Stimulated activated CD8-positive, alpha-beta memory T cell treated with anti-CD3 and anti-CD28 coated beads, Interleukin-12 subunit alpha, Interleukin-12 subunit beta, amount 100 ng/mL, for 4 hours (primary cell): Measurements from ENCODE around the gene CAVIN3.
"Not testable (repeated sequence)": the region's sequence is repeated elsewhere in the genome, so short reads cannot be mapped to it uniquely, and the experiment has no call there.

Source experiments
- DNase-seq: peaks from one replicate; pipeline ENCODE4 v3.0.0-alpha.2; 2020; ENCODE audit warnings: low read depth

CAVIN3 gene

DNA sequence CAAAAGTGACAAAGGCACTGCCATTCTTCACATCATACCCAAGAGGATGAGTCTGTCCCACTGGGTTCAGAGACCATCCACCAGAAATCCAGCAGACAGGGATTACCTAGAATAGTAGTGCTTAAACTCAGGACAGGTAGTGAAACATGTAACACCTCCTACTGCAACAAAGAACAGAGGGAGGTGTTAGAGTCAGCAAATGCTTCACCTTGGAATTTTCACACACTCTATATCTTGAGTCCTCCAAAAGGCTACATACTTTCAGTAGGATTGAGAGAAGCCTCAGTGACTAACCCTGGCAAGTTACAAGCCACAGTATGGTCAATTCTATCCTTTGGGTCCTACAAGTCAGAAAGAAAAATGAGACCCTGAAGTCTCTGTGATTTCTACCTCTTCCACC lies 6.0 kb upstream of the CAVIN3 start:
- DNase-seq: no peak

DNA sequence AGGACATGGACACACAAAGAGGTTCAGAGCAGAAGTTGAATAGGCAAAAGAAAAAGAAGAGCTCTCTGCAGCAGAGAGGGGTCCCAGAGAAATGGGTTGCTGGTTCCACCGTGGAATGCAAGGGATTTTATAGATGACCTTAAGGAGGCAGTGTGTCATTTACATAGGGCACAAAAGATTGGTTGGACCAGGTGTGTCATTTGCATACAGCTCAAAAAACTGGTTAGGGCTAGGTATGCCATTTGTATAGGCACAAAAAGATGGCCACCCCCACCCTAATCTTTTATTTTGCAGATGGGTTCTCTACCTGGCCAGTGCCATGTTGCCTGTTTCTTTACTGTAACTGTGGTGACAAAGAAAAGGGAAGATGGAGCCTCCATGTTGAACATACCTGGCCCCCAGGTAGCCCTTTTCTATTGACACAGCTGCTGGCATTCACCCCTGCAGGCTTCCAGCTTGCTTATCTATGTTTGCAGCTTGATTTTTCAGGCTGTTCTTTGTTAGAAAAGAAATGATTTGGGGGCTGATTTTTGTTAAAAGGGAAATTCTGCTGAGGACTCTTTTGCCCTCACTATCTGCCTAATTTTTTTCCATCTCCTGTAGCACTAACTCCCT lies 3.1 kb upstream of the CAVIN3 start:
- DNase-seq: no peak

DNA sequence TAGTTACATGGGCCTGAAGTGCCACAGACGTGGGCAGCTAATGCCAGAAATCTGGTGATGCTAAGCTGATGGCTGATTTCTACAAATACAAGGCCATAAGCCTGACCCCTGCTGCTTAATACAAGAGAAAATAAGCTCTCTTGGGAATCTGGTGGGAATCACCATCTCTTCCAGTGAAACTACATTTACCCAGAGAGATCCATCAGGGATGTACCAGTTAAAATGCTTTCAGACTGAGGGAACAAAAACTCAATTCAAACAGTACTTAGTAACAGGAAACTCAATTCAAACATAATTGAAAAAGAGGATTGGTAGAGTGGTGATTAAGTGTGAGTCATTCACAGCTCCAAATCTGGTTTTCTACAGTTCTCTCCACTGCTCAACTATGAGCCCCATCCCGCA lies 1.7 kb upstream of the CAVIN3 start:
- no peak for DNase-seq

DNA sequence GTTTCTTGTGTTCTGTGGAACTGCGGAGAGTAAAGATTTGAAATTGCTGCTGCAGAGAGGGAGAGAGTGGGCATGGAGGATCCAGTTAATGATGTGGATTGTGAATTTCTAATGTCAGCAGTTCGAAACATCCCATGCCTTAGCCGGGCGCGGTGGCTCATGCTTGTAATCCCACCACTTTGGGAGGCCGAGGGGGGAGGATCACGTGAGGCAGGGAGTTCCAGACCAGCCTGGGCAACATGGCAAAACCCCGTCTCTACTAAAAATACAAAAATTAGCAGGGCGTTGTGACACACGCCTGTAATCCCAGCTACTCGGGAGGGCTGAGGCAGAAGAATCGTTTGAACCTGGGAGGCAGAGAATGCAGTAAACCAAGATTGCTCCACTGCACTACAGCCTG lies 1.1 kb upstream of the CAVIN3 start:
- DNase-seq: no peak

DNA sequence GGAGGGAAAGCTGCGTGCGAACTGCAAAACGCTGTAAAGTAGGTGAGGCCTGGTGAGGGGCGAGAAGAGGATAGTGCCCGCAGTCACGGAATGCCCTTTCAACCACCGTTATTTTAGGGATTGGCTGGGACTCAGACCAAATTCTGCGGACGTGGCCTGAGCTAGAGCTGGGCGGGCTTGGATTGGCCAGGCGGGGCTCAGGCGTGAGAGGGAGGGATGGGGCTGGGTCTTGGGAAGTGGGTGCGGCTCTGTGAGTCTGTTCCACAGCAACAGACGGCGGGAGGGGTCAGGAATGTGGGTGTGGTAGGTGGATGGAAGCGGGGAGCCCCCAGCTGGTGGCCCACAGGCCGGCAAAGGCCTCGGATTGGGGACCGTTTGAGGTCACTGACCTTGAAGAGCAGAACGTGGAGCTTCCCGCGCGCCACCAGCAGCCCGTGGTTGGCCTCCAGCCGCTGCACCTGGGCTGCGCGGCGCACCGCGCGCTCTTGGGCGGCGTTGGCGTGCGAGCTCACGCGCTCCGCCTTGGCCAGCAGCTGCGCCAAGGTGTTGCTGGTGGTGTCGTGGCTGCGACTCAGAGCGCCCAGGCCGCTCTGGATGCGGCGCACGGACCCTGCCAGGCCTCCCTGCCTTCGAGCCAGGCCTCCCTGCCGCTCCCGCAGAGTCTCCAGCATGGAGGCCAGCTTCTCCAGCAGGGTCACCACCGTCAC lies 444 bp downstream of the CAVIN3 start:
- DNase-seq: no peak

DNA sequence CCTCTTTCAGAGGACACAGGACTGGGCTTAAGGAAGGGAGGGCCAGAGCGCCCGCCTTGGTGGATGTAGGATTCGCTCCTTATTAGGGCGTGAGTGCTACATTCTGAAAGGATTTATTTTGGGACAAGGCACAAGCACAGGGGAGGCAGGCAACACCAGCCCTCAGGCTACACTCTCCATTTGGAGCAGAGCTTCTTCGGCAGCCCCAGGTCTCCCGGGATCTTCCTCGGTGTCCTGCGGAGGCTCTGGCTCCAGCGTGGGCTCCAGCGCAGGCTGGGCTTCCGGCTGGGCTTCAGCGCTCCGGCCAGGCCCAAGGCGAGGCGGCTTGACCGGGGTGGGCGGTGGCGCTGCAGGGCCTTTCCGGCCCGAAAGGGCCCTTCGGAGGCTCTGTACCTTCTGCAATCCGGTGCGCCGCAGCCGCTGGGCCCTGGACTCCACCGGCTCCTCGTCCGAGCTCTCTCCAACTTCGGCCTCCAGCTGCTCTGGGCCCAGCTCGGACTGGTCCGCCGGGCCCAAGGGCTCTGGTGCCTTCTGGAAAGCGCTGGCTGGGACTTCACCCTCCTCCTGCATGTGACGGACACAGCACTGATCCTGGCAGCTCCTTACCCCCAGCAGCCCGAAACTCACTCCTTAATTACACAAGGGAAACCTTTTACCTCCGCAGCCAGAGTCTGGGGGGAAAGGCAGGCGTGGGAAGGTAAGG lies 1.1 kb downstream of the CAVIN3 start:
- DNase-seq: no peak

DNA sequence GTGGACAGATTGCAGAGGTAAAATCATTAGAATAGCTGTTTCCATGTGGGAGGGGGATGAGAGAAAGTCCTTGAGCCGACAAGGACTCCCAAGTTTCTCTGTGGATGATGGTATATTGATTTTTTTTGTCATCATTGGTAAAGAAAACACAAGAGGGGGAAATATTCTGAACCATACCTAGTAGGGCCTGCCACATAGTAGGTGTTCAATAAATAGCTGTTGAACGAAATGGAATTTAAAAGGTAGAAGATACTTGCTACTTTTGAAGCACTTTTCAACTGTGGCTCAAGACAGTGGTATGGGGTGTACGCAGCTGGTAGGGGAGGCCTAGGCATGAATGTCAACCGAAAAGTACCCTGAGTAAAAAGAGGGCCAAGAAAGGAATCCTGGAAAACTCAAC lies 2.1 kb downstream of the CAVIN3 start:
- DNase-seq: no peak

DNA sequence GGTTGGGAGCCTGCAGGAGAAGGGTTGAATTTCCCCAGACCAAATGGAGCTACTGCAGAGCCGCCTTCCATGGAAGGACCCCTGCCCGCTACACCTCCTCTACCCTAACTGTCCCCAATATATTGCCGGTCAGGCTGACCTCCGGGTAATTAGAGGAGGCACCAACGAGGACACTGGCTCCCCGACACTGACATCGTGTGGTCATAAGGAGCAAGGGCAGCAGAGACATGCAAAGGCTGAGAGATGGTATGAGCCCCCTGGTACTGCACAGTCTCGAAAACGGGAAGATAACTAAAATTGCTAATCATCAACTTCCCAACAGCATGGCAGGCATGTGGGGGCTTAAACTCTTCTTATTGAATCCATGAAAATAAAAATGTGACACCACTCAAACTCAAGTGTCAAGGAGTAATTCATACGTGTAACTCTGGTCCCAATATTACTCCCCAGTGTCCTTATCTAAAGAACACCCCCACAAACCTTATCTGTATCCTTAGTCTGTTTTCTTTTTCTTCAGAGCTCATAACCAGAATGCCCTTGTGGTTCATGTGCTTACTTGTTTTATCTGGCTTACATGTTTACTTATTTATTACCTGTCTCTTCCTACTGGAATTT lies 4.4 kb downstream of the CAVIN3 start:
- DNase-seq: no peak

DNA sequence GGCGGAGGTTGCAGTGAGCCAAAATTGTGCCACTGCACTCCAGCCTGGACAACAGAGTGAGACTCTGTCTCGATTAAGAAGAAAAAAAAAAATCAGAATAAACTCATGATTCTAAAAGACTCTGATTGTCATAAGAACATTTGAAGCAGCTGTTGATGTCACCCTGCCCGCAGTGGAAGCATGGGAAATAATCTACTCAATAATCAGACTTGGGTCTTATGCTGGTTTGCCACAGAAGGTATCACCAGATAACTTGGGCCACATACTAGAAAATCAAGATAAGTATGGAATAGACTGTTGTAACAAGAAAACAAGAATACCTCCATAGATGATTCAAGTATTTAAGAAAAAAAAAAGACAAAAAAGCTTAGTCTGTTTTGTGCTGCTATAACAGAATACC lies 8.2 kb downstream of the CAVIN3 start:
- no peak for DNase-seq

DNA sequence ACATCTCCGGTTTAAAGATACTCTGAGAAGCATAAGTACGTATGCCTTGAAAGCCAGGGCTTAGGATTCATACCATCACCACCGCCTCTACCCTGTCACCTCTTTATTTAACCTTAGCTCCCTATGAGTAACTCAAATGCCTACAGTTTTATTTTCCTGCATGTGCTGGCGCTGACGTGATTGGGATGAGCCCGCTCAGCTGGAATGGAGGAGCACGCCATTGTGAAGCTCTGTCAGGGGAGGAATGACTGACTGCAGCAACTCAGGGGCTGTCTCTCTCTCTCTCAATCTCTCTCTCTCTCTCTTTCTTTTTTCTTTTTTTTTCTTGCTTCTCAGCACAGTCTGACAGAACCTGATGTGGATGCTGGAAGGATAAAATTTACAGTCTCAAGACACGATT lies 12.4 kb downstream of the CAVIN3 start:
- no peak for DNase-seq

DNA sequence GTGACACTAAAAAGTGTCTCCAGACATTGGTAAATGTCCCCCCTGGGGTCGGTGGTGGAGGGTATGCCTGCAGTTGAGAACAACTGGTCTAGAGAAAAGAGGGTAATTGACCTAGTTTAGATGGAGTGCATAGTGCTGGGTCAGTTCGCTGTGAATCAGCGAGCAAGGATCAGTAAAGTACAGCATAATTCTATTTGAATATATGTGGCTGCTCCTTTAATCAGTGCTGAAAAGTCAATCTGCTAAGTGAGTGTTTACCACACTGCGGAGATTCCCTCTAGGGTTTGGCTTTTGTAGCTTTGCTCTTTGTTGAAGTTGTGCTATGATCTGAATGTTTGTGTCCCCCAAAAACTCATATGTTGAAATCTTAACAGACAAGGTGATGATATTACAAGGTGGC lies 15.0 kb downstream of the CAVIN3 start:
- DNase-seq: no peak

DNA sequence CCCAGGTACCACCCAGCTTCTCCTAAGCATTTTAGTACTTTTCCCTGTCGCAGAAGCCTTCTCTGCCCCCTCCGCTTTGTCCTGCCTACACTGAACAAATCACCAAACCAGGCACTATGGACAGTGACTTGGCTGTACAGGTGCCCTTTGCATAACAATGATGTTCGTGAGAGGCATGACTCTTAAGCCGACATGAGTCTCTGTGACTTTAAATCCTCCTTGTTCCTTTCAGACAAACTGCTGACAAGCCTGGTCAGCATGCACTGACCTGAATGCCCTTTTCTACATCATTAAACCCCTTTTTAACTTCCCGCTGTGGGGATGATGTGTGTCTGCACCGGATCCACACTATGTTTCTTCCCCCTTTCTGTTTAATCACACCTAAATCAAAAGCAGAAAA lies 16.6 kb downstream of the CAVIN3 start:
- DNase-seq: no peak

DNA sequence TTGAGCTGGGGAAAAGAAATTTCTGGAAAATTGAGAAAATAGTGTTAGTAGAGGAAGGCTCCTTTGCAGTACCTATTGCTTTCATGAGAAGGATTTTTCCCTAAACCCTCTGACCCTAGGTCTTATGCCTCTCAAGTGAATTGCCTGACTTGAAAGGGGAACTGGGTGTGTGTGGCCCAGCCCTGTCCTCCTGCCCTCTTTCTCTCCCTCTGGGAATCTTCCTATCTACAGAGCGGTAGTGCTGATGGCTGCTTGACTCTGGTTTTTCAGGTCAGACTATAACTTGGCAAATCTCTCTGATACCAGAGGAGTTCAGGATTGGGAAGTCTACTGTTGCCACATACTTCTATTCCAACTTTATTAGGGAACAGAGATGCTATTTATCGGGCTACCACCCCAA lies 19.2 kb downstream of the CAVIN3 start:
- DNase-seq: no peak

DNA sequence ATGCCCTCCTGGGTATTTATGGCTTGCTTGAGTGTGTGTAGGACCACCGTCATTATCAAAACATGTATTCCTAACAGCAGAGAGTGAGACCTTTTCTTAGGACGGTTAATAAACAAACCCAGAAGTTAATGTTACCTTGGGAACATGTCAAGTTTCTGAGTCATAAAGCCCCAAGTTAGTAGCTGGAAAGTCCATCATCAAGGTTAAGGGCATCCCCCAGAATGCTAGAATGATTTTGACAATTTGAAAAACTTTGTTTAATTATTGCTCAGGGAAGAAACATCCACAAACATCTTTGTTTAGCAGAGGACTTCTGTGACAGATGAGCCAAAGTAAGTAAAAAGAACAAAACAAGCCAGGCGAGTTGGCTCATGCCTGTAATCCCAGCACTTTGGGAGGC lies 20.0 kb downstream of the CAVIN3 start:
- DNase-seq: no peak

DNA sequence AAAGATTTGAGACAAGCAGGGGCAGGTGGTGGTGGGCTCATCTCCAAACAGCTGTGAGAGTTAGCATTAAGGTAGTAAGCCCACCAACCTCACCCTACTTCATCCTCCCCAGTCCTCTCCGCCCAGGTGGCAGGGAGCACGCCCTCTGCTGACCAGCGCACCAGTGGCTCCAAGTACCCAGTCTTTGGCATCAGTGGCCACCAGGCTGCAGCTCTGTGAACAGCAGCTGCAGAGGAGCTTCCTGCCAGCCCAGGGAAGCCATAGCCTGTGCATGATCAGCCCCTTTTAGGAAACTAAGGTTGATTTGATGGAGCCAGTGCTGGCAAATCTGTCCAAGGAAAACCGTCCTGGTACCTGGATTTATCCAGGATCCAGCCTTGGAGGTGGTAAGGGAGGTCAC lies 21.7 kb downstream of the CAVIN3 start:
- no peak for DNase-seq

DNA sequence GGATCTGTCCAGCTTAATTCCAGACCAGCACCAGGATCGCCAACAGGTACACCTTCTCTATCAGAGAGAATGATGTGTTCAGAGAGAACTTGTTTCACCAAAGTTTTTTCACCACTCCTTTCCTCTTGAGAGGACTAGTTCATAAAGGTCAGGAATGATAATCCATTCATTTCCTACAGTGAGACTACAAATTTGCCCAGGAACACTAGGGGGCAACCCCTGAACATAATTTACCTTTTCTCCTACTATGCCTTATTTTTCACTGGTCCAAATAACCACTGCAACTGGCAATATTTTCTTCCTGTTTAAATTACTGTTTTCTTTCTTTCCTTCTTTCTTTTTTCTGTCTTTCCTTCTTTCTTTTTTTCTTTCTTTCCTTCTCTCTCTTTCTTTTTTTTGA lies 22.5 kb downstream of the CAVIN3 start:
- DNase-seq: no peak

DNA sequence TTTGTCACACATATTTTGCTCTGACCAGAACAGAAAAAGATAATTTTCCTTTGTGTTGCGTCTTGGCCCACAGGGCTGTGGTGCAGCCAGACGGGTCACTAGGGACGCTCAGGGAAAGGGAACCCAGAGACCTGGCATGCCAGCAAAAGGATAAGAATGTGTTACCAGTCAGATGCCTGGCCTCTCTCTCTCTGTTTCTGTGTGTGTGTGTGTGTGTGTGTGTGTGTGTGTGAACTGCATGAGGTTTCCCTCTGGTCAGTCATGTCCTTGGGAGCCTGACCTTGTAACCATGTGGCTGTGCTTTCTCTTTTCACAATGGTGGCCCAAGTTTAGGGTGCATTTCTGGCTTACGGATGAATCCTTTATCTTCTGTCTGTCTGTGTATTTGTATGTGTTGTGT lies 35.3 kb downstream of the CAVIN3 start:
- no peak for DNase-seq

DNA sequence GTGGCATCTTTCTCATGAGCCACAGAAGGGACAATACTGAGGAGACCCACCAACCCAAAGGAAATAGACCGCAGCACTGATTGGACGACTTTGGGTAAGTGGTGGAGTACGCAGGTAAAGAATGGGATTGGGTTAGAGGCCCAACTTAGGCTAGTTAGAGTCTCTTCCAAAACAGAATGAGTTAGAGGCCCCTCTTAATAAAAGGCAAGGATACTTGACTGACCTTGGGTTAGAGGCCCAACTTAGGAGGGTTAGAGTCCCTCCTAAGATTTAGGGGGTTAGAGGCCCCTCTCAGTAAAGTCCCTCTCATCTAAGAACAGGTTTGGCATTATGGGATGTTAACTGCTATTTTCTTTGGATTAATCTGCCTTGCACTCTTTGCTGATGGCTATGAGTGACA lies 36.1 kb downstream of the CAVIN3 start:
- DNase-seq: no peak

DNA sequence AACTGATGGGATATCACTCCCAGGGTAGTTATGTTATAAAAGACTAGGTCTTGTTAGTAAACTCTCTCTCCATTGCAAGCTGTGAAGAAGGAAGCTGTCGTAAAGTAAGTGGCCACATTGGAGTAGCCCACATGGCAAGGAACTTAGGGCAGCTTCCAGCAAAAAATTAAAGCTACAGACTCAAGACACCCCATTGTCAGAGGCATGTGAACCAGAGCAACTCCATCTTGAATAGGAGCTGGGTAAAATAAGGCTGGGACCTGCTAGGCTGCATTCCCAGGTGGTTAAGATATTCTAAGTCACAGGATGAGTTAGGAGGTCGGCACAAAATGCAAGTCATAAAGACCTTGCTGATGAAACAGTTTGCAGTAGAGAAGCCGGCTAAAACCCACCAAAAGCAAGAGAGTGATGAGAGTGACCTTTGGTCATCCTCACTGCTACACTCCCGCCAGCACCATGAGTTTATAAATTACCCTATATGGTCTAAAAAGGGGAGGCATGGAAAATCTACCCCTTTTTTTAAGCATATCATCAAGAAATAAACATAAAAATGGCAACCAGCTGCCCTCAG lies 36.8 kb downstream of the CAVIN3 start:
- DNase-seq: no peak

DNA sequence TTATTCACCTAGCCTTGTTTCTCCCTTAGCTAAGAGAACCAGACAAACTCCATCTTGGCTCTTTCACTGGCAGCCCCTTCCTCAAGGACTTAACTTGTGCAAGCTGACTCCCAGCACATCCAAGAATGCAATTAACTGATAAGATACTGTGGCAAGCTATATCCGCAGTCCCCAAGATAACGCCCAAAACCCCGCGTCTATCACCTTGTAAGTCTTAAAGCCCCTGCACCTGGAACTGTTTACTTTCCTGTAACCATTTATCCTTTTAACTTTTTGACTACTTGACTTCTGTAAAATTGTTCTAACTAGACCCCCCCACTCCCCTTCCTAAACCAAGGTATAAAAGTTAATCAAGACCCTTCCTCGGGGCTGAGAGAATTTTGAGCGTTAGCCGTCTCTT lies 39.5 kb downstream of the CAVIN3 start:
- DNase-seq: not testable (repeated sequence)

DNA sequence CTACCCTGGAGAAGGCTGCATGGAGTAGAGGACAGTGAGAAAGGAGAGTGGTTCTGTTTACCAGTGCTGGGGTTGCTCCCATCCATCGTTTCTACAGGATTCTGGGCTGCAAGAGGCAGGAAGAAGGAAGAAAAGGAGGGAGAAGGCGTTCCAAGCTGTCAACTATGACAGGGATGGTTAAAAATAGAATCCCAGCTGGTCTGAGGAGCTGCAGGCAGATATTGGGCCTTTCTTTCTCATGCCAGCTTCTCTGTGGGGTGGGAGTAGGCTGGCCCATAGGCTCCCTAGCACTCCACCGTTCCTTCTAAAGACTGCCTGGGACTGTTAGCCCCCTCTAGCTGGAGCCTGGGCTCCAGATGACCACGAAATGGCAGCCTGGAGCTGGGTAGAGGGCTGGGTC lies 47.1 kb downstream of the CAVIN3 start:
- no peak for DNase-seq

DNA sequence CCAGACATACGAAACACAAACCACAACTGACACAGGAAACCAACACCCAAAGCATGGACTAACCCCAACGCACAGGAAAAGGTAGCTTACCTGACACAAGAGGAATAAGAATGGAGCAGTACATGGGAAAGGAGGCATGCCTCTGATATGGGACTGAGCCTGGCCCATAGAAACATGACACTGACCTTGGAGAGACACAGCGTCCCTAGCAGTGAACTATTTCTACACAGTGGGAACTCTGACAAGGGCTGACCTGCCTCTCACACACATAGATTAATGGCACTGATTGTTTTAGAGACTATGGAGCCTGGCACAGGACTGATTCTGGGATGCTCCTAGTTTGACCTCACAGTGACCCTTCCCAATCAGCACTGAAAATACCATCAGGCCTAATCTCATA lies 48.7 kb downstream of the CAVIN3 start:
- no peak for DNase-seq
